Measurements from ENCODE around the gene TRIO. TPM values are rescaled to one million over a fixed set of nuclear protein-coding genes. Genes with fewer than 3 reads are reported as not detected.

Gene TRIO
- total RNA-seq, 1 donor from 2014 or later, result 71.6 TPM

- FAIRE-seq (no peak), DNase-seq (ENCODE audit: low read depth) (no peak)
- Histone ChIP-seq H3K36me3 (ENCODE audit: control insufficient read depth, insufficient read depth, low read length) (peaks cover 2% of the 10 kb centered on the region), H3K4me3 (ENCODE audit: low read depth, low read length) (no peak overlapping the region), H3K27me3 (ENCODE audit: control insufficient read depth, insufficient read depth, low read length) (no peaks in the 10 kb centered on the region)
- TF ChIP-seq CTCF (IDR thresholded peaks at IDR 0.05; ENCODE audit: insufficient read depth, low read length, severe bottlenecking), result no peak
Measured at GRCh38 chr5:14240359-14240758, 97.2 kb downstream of the TRIO start.

GRCh38 chr5:14241141-14241540 is 98.0 kb downstream of the TRIO start:
- no peaks in the 10 kb centered on the region for H3K27me3 ChIP-seq (ENCODE audit: control insufficient read depth, insufficient read depth, low read length)
- FAIRE-seq (no peak), DNase-seq (ENCODE audit: low read depth) (no peak)
- H3K4me3 ChIP-seq (ENCODE audit: low read depth, low read length), result no peak overlapping the region
- H3K36me3 ChIP-seq (ENCODE audit: control insufficient read depth, insufficient read depth, low read length), result peaks cover 2% of the 10 kb centered on the region
- no peak for TF ChIP-seq CTCF (IDR thresholded peaks at IDR 0.05; ENCODE audit: insufficient read depth, low read length, severe bottlenecking)

GRCh38 chr5:14242447-14242846 is 99.3 kb downstream of the TRIO start:
- H3K36me3 ChIP-seq (ENCODE audit: control insufficient read depth, insufficient read depth, low read length), result peaks cover 2% of the 10 kb centered on the region
- H3K4me3 ChIP-seq (ENCODE audit: low read depth, low read length), result no peak overlapping the region
- H3K27me3 ChIP-seq (ENCODE audit: control insufficient read depth, insufficient read depth, low read length), result no peaks in the 10 kb centered on the region
- no peak for TF ChIP-seq CTCF (IDR thresholded peaks at IDR 0.05; ENCODE audit: insufficient read depth, low read length, severe bottlenecking)
- FAIRE-seq, result no peak
- DNase-seq (ENCODE audit: low read depth), result no peak

GRCh38 chr5:14242871-14243383 is 99.8 kb downstream of the TRIO start:
- H3K27me3 ChIP-seq (ENCODE audit: control insufficient read depth, insufficient read depth, low read length), result no peaks in the 10 kb centered on the region
- DNase-seq (ENCODE audit: low read depth) (no peak), FAIRE-seq (no peak)
- no peak overlapping the region for H3K4me3 ChIP-seq (ENCODE audit: low read depth, low read length)
- peaks cover 2% of the 10 kb centered on the region for H3K36me3 ChIP-seq (ENCODE audit: control insufficient read depth, insufficient read depth, low read length)
- no peak for TF ChIP-seq CTCF (IDR thresholded peaks at IDR 0.05; ENCODE audit: insufficient read depth, low read length, severe bottlenecking)

GRCh38 chr5:14243766-14244165 is 100.6 kb downstream of the TRIO start:
- Histone ChIP-seq H3K36me3 (ENCODE audit: control insufficient read depth, insufficient read depth, low read length) (peaks cover 2% of the 10 kb centered on the region), H3K4me3 (ENCODE audit: low read depth, low read length) (no peak overlapping the region), H3K27me3 (ENCODE audit: control insufficient read depth, insufficient read depth, low read length) (no peaks in the 10 kb centered on the region)
- no peak for TF ChIP-seq CTCF (IDR thresholded peaks at IDR 0.05; ENCODE audit: insufficient read depth, low read length, severe bottlenecking)
- no peak for FAIRE-seq
- no peak for DNase-seq (ENCODE audit: low read depth)

GRCh38 chr5:14244721-14245120 is 101.6 kb downstream of the TRIO start:
- TF ChIP-seq CTCF (IDR thresholded peaks at IDR 0.05; ENCODE audit: insufficient read depth, low read length, severe bottlenecking), result no peak
- DNase-seq (ENCODE audit: low read depth) (no peak), FAIRE-seq (no peak)
- Histone ChIP-seq H3K36me3 (ENCODE audit: control insufficient read depth, insufficient read depth, low read length) (peaks cover 2% of the 10 kb centered on the region), H3K27me3 (ENCODE audit: control insufficient read depth, insufficient read depth, low read length) (no peaks in the 10 kb centered on the region), H3K4me3 (ENCODE audit: low read depth, low read length) (no peak overlapping the region)
